Measurements from ENCODE around the gene BMPR1B. TPM values are rescaled to one million over a fixed set of nuclear protein-coding genes. Genes with fewer than 3 reads are reported as not detected.

Gene BMPR1B
- total and polyA plus RNA-seq, 9 donors: 4.9 to 35.7 (median 13.3) TPM

GRCh38 chr4:94931626-94932025 lies 173.9 kb downstream of the BMPR1B start:
- Histone ChIP-seq H3K4me1 (ENCODE audit: insufficient read depth) (peaks cover 5% of the 10 kb centered on the region), H3K36me3 (no peaks in the 10 kb centered on the region), H3K27me3 (no peaks in the 10 kb centered on the region), H3K9me3 (no peaks in the 10 kb centered on the region), H3K4me3 (no peak overlapping the region), H3K27ac (no peak overlapping the region)
- no peak for TF ChIP-seq POLR2A (IDR thresholded peaks at IDR 0.05)
- no peak for TF ChIP-seq EP300 (IDR thresholded peaks at IDR 0.05)
- TF ChIP-seq, protein P1, sequence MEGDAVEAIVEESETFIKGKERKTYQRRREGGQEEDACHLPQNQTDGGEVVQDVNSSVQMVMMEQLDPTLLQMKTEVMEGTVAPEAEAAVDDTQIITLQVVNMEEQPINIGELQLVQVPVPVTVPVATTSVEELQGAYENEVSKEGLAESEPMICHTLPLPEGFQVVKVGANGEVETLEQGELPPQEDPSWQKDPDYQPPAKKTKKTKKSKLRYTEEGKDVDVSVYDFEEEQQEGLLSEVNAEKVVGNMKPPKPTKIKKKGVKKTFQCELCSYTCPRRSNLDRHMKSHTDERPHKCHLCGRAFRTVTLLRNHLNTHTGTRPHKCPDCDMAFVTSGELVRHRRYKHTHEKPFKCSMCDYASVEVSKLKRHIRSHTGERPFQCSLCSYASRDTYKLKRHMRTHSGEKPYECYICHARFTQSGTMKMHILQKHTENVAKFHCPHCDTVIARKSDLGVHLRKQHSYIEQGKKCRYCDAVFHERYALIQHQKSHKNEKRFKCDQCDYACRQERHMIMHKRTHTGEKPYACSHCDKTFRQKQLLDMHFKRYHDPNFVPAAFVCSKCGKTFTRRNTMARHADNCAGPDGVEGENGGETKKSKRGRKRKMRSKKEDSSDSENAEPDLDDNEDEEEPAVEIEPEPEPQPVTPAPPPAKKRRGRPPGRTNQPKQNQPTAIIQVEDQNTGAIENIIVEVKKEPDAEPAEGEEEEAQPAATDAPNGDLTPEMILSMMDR (IDR thresholded peaks at IDR 0.05): no peak
- no peak for DNase-seq
- 95 to 96% (median 95%) methylated on average over 7 of the region's 7 CpGs for WGBS, 3 donors
- intact Hi-C loops (cut with DNase I): no loop called here

DNA sequence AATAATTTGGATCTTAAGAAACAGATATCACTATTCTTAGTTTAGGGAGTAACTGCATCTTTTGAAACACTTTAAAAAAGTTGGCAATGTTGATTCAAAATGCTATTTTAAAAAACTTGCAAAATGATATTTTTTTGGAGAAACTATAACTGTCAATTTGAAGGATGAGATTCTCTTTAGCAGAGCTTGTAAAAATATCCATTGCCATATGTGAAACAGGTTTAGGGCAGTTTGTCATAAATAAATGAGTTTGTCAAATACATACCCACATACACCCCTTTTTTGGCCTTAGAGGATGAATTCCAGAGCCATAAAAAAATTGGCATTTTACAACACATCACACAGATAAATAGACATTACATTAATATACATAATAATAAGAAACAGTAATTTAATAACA lies 174.6 kb downstream of the BMPR1B start:
- intact Hi-C loops (cut with DNase I): no loop called here
- DNase-seq: no peak
- Histone ChIP-seq H3K27ac (no peak overlapping the region), H3K4me3 (no peak overlapping the region), H3K36me3 (no peaks in the 10 kb centered on the region), H3K9me3 (no peaks in the 10 kb centered on the region), H3K4me1 (ENCODE audit: insufficient read depth) (peaks cover 4% of the 10 kb centered on the region), H3K27me3 (no peaks in the 10 kb centered on the region)
- TF ChIP-seq, protein P1 (IDR thresholded peaks at IDR 0.05): no peak

- Histone ChIP-seq H3K9me3 (no peaks in the 10 kb centered on the region), H3K4me1 (ENCODE audit: insufficient read depth) (no peaks in the 10 kb centered on the region), H3K36me3 (no peaks in the 10 kb centered on the region), H3K4me3 (no peak overlapping the region), H3K27me3 (no peaks in the 10 kb centered on the region), H3K27ac (no peak overlapping the region)
- DNase-seq: no peak
- intact Hi-C loops (cut with DNase I): no loop called here
- TF ChIP-seq, protein P1 (IDR thresholded peaks at IDR 0.05): no peak
- no peak for TF ChIP-seq POLR2A (IDR thresholded peaks at IDR 0.05)
- no peak for TF ChIP-seq EP300 (IDR thresholded peaks at IDR 0.05)
- WGBS, 3 donors: 55 to 60% (median 55%) methylated on average over 4 of the region's 4 CpGs
Measured at GRCh38 chr4:94933799-94934198, 176.0 kb downstream of the BMPR1B start.

GRCh38 chr4:94934201-94934600 lies 176.4 kb downstream of the BMPR1B start:
- no peak for DNase-seq
- Histone ChIP-seq H3K36me3 (no peaks in the 10 kb centered on the region), H3K27ac (no peak overlapping the region), H3K4me3 (no peak overlapping the region), H3K27me3 (no peaks in the 10 kb centered on the region), H3K4me1 (ENCODE audit: insufficient read depth) (no peaks in the 10 kb centered on the region), H3K9me3 (no peaks in the 10 kb centered on the region)
- 66 to 77% (median 75%) methylated on average over 5 of the region's 5 CpGs for WGBS, 3 donors
- TF ChIP-seq EP300 (IDR thresholded peaks at IDR 0.05): no peak
- TF ChIP-seq POLR2A (IDR thresholded peaks at IDR 0.05): no peak
- TF ChIP-seq, protein P1 (IDR thresholded peaks at IDR 0.05): no peak
- intact Hi-C loops (cut with DNase I): no loop called here

DNA sequence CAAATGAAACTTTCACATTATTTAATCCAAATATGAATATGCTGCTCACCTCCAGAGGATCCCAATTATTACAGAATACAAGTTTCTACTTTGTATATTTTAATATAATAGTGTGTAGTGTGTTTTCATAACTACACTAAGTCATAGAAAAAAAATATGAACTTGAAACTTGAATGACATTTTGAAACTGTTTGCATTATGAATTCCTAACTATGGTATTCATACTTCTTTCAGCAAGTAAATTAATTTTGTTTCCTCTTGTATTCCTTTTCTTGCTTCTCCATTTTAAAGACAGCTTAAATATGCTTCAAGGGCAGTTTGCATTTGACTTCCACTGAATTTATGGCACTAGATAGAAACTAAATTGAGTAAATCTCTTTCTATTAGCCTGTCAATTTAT lies 177.1 kb downstream of the BMPR1B start:
- TF ChIP-seq EP300 (IDR thresholded peaks at IDR 0.05) (no peak), POLR2A (IDR thresholded peaks at IDR 0.05) (no peak)
- TF ChIP-seq, protein P1 (IDR thresholded peaks at IDR 0.05): no peak
- no peak overlapping the region for H3K27ac ChIP-seq
- DNase-seq: no peak
- no peak overlapping the region for H3K4me3 ChIP-seq
- H3K36me3 ChIP-seq: no peaks in the 10 kb centered on the region
- no peaks in the 10 kb centered on the region for H3K9me3 ChIP-seq
- H3K4me1 ChIP-seq (ENCODE audit: insufficient read depth): no peaks in the 10 kb centered on the region
- no peaks in the 10 kb centered on the region for H3K27me3 ChIP-seq
- intact Hi-C loops (cut with DNase I): no loop called here

All from ovary (tissue), 9 donors.